Measurements from ENCODE around the gene LPP. TPM values are rescaled to one million over a fixed set of nuclear protein-coding genes. Genes with fewer than 3 reads are reported as not detected.

Gene LPP
- total RNA-seq, 1 donor from 2014 or later = 28.2 TPM

DNA sequence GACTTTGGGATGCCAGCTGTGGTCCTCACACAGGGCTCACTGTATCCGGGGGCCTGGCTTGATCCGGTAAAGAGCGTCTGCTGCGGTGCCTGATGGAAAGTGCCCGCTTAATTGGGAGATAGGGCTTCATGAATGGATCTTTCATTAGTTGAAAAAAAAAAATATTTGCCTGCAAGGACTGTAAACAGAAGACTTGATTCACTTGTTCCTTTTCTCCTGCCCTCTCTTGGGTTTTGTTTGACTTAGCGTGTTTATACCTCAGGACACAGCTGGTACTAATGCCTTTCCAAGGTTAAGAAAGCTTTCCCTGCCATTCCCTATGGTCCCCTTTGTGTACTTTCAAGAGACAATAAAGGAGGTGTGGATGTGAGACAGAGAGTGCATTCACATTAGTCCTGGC, 493.3 kb downstream of the LPP start:
- H3K36me3 ChIP-seq (ENCODE audit: control insufficient read depth in 3 of 3, insufficient read depth in 3 of 3, low read length in 3 of 3) = no peaks in the 10 kb centered on the region
- H3K4me1 ChIP-seq (ENCODE audit: control insufficient read depth in 3 of 3, insufficient read depth in 3 of 3, low read length in 3 of 3) = no peaks in the 10 kb centered on the region
- H3K27ac ChIP-seq (ENCODE audit: low read depth, low read length) = no peak overlapping the region
- H3K27me3 ChIP-seq (ENCODE audit: control insufficient read depth in 3 of 3, insufficient read depth in 3 of 3, low read length in 3 of 3) = no peaks in the 10 kb centered on the region
- no peaks in the 10 kb centered on the region for H3K9me3 ChIP-seq (ENCODE audit: control insufficient read depth in 3 of 3, low read length in 3 of 3)
- no peak overlapping the region for H3K9ac ChIP-seq (ENCODE audit: low read depth in 1 of 3, low read length in 3 of 3)
- H3K4me3 ChIP-seq (ENCODE audit: low read length in 3 of 3) = no peak overlapping the region

DNA sequence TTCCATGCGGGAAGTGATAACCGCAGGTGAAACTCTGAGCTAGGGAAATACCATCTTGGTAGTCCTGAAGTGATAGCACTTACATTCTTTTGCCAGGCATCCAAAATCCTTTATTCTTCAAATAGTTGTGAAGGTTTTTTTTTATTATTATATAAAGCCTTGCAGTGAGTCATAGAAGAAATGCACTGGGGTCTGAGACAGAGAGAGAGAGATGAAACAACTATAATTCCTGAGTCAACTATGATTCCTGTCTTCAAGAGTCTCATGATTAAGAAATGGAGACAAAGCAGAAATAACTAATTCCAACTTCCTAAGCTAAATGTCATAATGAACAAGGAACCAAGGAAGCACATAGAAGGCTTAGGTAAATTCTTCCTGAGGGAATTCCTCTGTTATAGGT, 495.6 kb downstream of the LPP start:
- Histone ChIP-seq H3K27me3 (ENCODE audit: control insufficient read depth in 3 of 3, insufficient read depth in 3 of 3, low read length in 3 of 3) (no peaks in the 10 kb centered on the region), H3K4me3 (ENCODE audit: low read length in 3 of 3) (no peak overlapping the region), H3K9ac (ENCODE audit: low read depth in 1 of 3, low read length in 3 of 3) (no peak overlapping the region), H3K27ac (ENCODE audit: low read depth, low read length) (no peak overlapping the region), H3K4me1 (ENCODE audit: control insufficient read depth in 3 of 3, insufficient read depth in 3 of 3, low read length in 3 of 3) (no peaks in the 10 kb centered on the region), H3K9me3 (ENCODE audit: control insufficient read depth in 3 of 3, low read length in 3 of 3) (no peaks in the 10 kb centered on the region), H3K36me3 (ENCODE audit: control insufficient read depth in 3 of 3, insufficient read depth in 3 of 3, low read length in 3 of 3) (no peaks in the 10 kb centered on the region)

DNA sequence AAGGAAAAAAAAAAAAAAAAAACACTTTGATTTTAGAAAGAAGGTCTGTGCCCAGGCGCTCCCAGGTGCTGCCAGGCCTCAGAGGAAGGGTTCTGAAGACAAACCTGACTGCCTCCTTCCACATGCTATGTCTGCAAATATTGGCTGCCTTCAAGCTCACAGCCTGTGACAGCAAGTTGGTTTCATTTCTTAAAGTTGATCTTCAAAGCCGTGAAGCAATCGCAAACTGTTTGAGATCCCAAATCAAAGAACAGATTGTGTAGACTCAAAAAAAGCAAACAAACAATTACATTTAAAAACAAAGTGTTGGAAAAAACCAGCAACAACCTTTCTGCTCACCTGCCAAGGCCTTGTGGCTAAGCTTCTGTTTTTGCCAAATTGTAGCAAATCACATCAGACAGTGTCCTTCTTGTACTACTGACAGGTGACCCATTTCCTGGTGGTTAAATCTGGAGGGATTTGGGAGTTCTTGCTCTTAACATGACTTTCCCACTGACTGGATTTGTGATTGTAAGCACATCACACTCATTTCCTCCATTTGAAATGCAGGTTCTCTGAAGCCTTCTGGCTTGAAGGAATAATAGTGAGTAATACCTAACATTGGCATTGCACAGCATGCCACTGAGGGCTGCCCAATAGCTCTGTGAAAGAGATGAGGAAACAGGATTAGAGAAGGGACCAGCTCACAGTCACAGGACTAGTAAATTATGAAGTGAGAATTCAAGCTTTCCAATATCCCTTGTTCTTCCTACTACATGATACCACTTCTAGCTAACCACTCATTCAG, 502.4 kb downstream of the LPP start:
- H3K9ac ChIP-seq (ENCODE audit: low read depth in 1 of 3, low read length in 3 of 3) = no peak overlapping the region
- no peaks in the 10 kb centered on the region for H3K27me3 ChIP-seq (ENCODE audit: control insufficient read depth in 3 of 3, insufficient read depth in 3 of 3, low read length in 3 of 3)
- H3K4me1 ChIP-seq (ENCODE audit: control insufficient read depth in 3 of 3, insufficient read depth in 3 of 3, low read length in 3 of 3) = peaks cover 2 to 20% (median 11%) of the 10 kb centered on the region in 3 donors
- no peak overlapping the region for H3K4me3 ChIP-seq (ENCODE audit: low read length in 3 of 3)
- no peak overlapping the region for H3K27ac ChIP-seq (ENCODE audit: low read depth, low read length)
- no peaks in the 10 kb centered on the region for H3K36me3 ChIP-seq (ENCODE audit: control insufficient read depth in 3 of 3, insufficient read depth in 3 of 3, low read length in 3 of 3)
- H3K9me3 ChIP-seq (ENCODE audit: control insufficient read depth in 3 of 3, low read length in 3 of 3) = no peaks in the 10 kb centered on the region

DNA sequence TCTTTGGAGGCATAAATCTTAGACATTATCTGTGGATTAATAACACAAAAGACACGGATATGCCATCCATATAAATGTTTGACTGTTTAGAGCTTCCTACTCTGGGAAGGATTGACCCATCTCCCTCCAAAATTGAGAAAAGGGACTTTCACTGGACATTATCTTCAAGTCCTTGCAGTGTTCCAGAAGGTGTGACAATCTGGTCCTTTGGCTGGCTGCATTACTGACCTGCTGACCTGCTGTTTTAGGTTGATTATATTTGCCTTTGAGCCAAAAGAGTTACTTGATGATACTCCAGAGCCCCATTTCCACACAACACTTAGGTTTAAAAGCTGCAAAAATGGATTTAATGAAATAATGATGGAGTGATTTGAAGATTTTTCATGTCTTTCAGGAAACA, 504.6 kb downstream of the LPP start:
- Histone ChIP-seq H3K9me3 (ENCODE audit: control insufficient read depth in 3 of 3, low read length in 3 of 3) (no peaks in the 10 kb centered on the region), H3K9ac (ENCODE audit: low read depth in 1 of 3, low read length in 3 of 3) (no peak overlapping the region), H3K36me3 (ENCODE audit: control insufficient read depth in 3 of 3, insufficient read depth in 3 of 3, low read length in 3 of 3) (no peaks in the 10 kb centered on the region), H3K4me1 (ENCODE audit: control insufficient read depth in 3 of 3, insufficient read depth in 3 of 3, low read length in 3 of 3) (peaks cover 2 to 26% (median 11%) of the 10 kb centered on the region in 3 donors), H3K4me3 (ENCODE audit: low read length in 3 of 3) (no peak overlapping the region), H3K27ac (ENCODE audit: low read depth, low read length) (no peak overlapping the region), H3K27me3 (ENCODE audit: control insufficient read depth in 3 of 3, insufficient read depth in 3 of 3, low read length in 3 of 3) (no peaks in the 10 kb centered on the region)

DNA sequence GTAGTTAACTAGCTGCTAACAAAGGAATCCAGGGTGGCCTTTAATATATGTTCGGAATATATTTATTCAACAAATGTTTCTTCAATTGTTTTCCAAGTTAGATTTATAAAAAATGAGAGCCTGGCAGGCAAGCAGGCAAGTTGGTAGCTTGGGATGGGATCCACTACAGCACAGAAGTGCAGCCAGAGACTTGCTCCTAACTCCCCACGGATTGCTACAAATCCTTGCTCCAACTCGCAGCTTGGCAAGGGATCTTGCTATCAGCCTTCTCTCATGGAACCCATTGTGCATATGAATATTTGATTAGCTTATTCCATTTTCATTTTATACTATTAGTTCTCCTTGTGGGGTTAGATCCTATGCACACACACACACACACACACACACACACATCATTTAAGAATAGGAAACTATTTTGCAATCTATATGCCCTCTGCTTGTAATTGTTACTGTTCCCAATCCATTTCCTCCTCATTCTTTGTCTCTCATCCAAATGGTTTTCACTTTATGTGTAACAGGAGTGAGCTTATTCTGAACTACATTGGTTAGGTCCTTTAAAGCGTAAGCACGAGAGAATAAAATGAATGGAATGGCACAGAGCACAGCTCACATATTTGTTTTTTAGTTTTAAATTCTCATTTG, 505.6 kb downstream of the LPP start:
- H3K36me3 ChIP-seq (ENCODE audit: control insufficient read depth in 3 of 3, insufficient read depth in 3 of 3, low read length in 3 of 3) = no peaks in the 10 kb centered on the region
- no peaks in the 10 kb centered on the region for H3K9me3 ChIP-seq (ENCODE audit: control insufficient read depth in 3 of 3, low read length in 3 of 3)
- H3K27me3 ChIP-seq (ENCODE audit: control insufficient read depth in 3 of 3, insufficient read depth in 3 of 3, low read length in 3 of 3) = no peaks in the 10 kb centered on the region
- no peak overlapping the region for H3K27ac ChIP-seq (ENCODE audit: low read depth, low read length)
- no peak overlapping the region for H3K4me3 ChIP-seq (ENCODE audit: low read length in 3 of 3)
- peaks cover 2 to 30% (median 11%) of the 10 kb centered on the region in 3 donors for H3K4me1 ChIP-seq (ENCODE audit: control insufficient read depth in 3 of 3, insufficient read depth in 3 of 3, low read length in 3 of 3)
- no peak overlapping the region for H3K9ac ChIP-seq (ENCODE audit: low read depth in 1 of 3, low read length in 3 of 3)

DNA sequence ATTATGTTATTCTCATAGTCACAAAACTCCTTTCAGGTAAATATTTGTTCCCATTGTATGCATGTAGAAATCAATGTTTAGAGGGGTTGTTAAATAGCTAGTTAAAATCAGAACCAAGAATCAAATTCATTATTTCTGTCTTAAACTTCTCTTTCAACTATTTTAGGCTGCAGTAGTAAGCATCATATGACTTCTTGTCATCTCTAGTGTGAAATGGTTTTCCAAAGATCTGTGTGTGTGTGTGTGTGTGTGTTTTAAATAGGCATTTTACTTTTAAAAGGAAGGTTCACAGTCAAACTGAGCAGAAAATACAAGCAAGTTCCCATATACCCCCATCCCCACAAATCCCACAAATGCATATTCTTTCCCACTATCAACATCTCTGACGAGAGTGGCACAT, 506.5 kb downstream of the LPP start:
- H3K9me3 ChIP-seq (ENCODE audit: control insufficient read depth in 3 of 3, low read length in 3 of 3) = no peaks in the 10 kb centered on the region
- H3K4me3 ChIP-seq (ENCODE audit: low read length in 3 of 3) = no peak overlapping the region
- no peaks in the 10 kb centered on the region for H3K27me3 ChIP-seq (ENCODE audit: control insufficient read depth in 3 of 3, insufficient read depth in 3 of 3, low read length in 3 of 3)
- no peak overlapping the region for H3K27ac ChIP-seq (ENCODE audit: low read depth, low read length)
- H3K9ac ChIP-seq (ENCODE audit: low read depth in 1 of 3, low read length in 3 of 3) = no peak overlapping the region
- peaks cover 2 to 30% (median 11%) of the 10 kb centered on the region in 3 donors for H3K4me1 ChIP-seq (ENCODE audit: control insufficient read depth in 3 of 3, insufficient read depth in 3 of 3, low read length in 3 of 3)
- H3K36me3 ChIP-seq (ENCODE audit: control insufficient read depth in 3 of 3, insufficient read depth in 3 of 3, low read length in 3 of 3) = no peaks in the 10 kb centered on the region

DNA sequence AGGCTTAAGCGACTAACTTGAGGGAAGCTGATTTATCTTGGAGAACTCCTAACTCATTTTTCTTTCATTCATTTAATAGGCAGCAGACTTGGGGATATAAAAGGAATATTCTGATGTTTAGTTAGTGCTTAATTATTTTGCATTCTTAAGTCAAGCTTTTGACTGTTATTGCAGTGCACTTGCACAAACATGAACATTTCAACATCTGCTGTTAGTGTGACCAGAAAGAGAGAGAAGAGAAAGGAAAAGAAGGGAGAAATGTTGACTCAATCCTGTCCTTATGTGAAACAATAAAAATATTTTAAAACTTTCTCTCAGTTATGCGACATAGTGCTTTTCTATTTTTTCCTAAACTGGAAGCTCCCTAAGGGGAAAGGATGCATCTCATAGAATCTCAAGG, 507.8 kb downstream of the LPP start:
- Histone ChIP-seq H3K36me3 (ENCODE audit: control insufficient read depth in 3 of 3, insufficient read depth in 3 of 3, low read length in 3 of 3) (no peaks in the 10 kb centered on the region), H3K4me3 (ENCODE audit: low read length in 3 of 3) (no peak overlapping the region), H3K27ac (ENCODE audit: low read depth, low read length) (no peak overlapping the region), H3K9me3 (ENCODE audit: control insufficient read depth in 3 of 3, low read length in 3 of 3) (no peaks in the 10 kb centered on the region), H3K4me1 (ENCODE audit: control insufficient read depth in 3 of 3, insufficient read depth in 3 of 3, low read length in 3 of 3) (peaks cover 2 to 22% (median 5%) of the 10 kb centered on the region in 3 donors), H3K9ac (ENCODE audit: low read depth in 1 of 3, low read length in 3 of 3) (no peak overlapping the region), H3K27me3 (ENCODE audit: control insufficient read depth in 3 of 3, insufficient read depth in 3 of 3, low read length in 3 of 3) (no peaks in the 10 kb centered on the region)

DNA sequence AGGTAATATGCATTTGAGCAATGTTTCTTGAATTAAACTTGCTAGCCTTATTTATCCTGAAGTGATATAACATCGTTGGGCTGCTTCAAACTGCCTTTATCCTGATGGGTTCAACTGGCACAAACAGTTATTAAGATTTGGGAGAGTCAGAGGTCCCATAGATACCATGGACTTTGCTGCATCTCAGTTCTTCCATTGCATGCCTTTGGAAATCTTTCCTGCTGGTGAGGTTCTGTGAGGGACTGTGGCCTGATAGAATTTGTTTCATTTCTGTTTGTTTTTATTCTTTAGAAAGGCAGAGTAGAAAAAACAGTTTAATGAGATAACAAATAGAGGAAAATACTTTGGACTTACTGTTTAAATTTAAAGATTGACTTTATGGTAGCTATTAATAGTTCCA, 508.3 kb downstream of the LPP start:
- Histone ChIP-seq H3K27ac (ENCODE audit: low read depth, low read length) (no peak overlapping the region), H3K4me3 (ENCODE audit: low read length in 3 of 3) (no peak overlapping the region), H3K4me1 (ENCODE audit: control insufficient read depth in 3 of 3, insufficient read depth in 3 of 3, low read length in 3 of 3) (peaks cover 2 to 22% (median 5%) of the 10 kb centered on the region in 3 donors), H3K27me3 (ENCODE audit: control insufficient read depth in 3 of 3, insufficient read depth in 3 of 3, low read length in 3 of 3) (no peaks in the 10 kb centered on the region), H3K9ac (ENCODE audit: low read depth in 1 of 3, low read length in 3 of 3) (no peak overlapping the region), H3K9me3 (ENCODE audit: control insufficient read depth in 3 of 3, low read length in 3 of 3) (no peaks in the 10 kb centered on the region), H3K36me3 (ENCODE audit: control insufficient read depth in 3 of 3, insufficient read depth in 3 of 3, low read length in 3 of 3) (no peaks in the 10 kb centered on the region)

DNA sequence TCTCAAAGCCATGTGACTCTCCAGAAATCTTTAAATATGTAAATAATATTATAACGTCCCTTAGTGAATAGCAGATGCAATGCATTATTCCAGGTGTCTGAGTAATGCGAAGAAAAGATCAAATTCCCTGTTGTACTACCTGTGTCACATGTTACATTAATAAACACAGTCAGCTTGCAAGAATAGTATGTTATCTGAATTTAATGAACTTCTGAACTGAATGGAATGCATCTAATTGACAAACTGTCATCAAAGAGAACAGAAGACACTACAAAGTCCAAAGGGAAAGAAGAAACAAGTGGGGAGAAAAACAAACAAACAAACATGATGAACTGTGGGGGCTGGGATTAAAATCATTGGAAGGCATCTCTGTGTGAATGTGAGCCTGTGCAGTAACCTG, 508.8 kb downstream of the LPP start:
- Histone ChIP-seq H3K4me1 (ENCODE audit: control insufficient read depth in 3 of 3, insufficient read depth in 3 of 3, low read length in 3 of 3) (peaks cover 2 to 22% (median 5%) of the 10 kb centered on the region in 3 donors), H3K9ac (ENCODE audit: low read depth in 1 of 3, low read length in 3 of 3) (no peak overlapping the region), H3K4me3 (ENCODE audit: low read length in 3 of 3) (no peak overlapping the region), H3K9me3 (ENCODE audit: control insufficient read depth in 3 of 3, low read length in 3 of 3) (no peaks in the 10 kb centered on the region), H3K36me3 (ENCODE audit: control insufficient read depth in 3 of 3, insufficient read depth in 3 of 3, low read length in 3 of 3) (no peaks in the 10 kb centered on the region), H3K27me3 (ENCODE audit: control insufficient read depth in 3 of 3, insufficient read depth in 3 of 3, low read length in 3 of 3) (no peaks in the 10 kb centered on the region), H3K27ac (ENCODE audit: low read depth, low read length) (no peak overlapping the region)

DNA sequence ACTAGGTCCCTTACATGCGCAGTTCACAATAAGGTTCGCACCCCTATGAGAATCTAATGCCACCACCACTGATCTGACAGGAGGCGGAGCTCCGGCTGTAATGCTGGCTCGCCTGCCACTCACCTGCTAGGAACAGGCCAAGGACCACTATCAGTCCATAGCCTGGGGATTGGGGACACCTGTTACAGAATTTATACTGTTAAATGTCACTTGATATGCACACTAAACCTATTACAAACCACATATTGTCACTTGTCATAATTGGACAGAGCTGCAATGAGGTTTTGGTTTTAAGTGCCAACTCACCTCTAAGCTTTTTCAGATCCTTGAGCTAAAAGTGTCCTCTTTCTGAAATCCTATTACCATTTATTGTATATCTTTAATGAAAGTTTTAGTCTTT, 509.9 kb downstream of the LPP start:
- Histone ChIP-seq H3K4me1 (ENCODE audit: control insufficient read depth in 3 of 3, insufficient read depth in 3 of 3, low read length in 3 of 3) (peaks cover 2 to 16% (median 5%) of the 10 kb centered on the region in 3 donors), H3K36me3 (ENCODE audit: control insufficient read depth in 3 of 3, insufficient read depth in 3 of 3, low read length in 3 of 3) (no peaks in the 10 kb centered on the region), H3K9me3 (ENCODE audit: control insufficient read depth in 3 of 3, low read length in 3 of 3) (no peaks in the 10 kb centered on the region), H3K4me3 (ENCODE audit: low read length in 3 of 3) (no peak overlapping the region), H3K27me3 (ENCODE audit: control insufficient read depth in 3 of 3, insufficient read depth in 3 of 3, low read length in 3 of 3) (no peaks in the 10 kb centered on the region), H3K27ac (ENCODE audit: low read depth, low read length) (no peak overlapping the region), H3K9ac (ENCODE audit: low read depth in 1 of 3, low read length in 3 of 3) (no peak overlapping the region)
